ENCODE results near the gene POU6F2. TPM values are rescaled to one million over a fixed set of nuclear protein-coding genes. Genes with fewer than 3 reads are reported as not detected.

Gene POU6F2
- total RNA-seq, 4 donors from 2014 or later = 0.31 to 0.66 TPM; not detected in 2

GRCh38 chr7:39465055-39465929 is 487.6 kb downstream of the POU6F2 start:
- TF ChIP-seq POLR2AphosphoS5 (IDR thresholded peaks at IDR 0.05) = no peak
- TF ChIP-seq CTCF (IDR thresholded peaks at IDR 0.05) = peak; percentile 62 to 78 (median 66)
- Histone ChIP-seq H3K4me1 (peaks cover 0 to 6% (median 0%) of the 10 kb centered on the region in 3 donors), H3K36me3 (no peaks in the 10 kb centered on the region), H3K27me3 (peaks cover 30% of the 10 kb centered on the region), H3K9me3 (no peaks in the 10 kb centered on the region), H3K27ac (no peak overlapping the region), H3K4me3 (no peak overlapping the region)
- no peak for ATAC-seq
- WGBS, 2 donors (ENCODE audit: low coverage in 1 of 2) = 35 to 38% methylated on average over 16 to 17 of the region's 18 CpGs

GRCh38 chr7:39468261-39468660 is 490.6 kb downstream of the POU6F2 start:
- no peak overlapping the region for H3K4me3 ChIP-seq
- WGBS, 2 donors (ENCODE audit: low coverage in 1 of 2) = 43 to 47% methylated on average over 2 of the region's 2 CpGs
- no peak for TF ChIP-seq EP300 (IDR thresholded peaks at IDR 0.05)
- no peak for TF ChIP-seq POLR2AphosphoS5 (IDR thresholded peaks at IDR 0.05)
- no peak for TF ChIP-seq CTCF (IDR thresholded peaks at IDR 0.05)
- no peak for TF ChIP-seq POLR2A (IDR thresholded peaks at IDR 0.05)
- no peak for ATAC-seq
- peaks cover 0 to 6% (median 0%) of the 10 kb centered on the region in 3 donors for H3K4me1 ChIP-seq
- no peak overlapping the region for H3K27ac ChIP-seq
- no peaks in the 10 kb centered on the region for H3K36me3 ChIP-seq
- no peaks in the 10 kb centered on the region for H3K9me3 ChIP-seq
- peaks cover 26% of the 10 kb centered on the region for H3K27me3 ChIP-seq

- H3K4me1 ChIP-seq = peaks cover 0 to 6% (median 0%) of the 10 kb centered on the region in 3 donors
- TF ChIP-seq POLR2AphosphoS5 (IDR thresholded peaks at IDR 0.05) (no peak), POLR2A (IDR thresholded peaks at IDR 0.05) (no peak), CTCF (IDR thresholded peaks at IDR 0.05) (no peak), EP300 (IDR thresholded peaks at IDR 0.05) (no peak)
- no peaks in the 10 kb centered on the region for H3K9me3 ChIP-seq
- WGBS, 2 donors (ENCODE audit: low coverage in 1 of 2) = 43 to 63% methylated on average over 3 to 7 of the region's 7 CpGs
- no peak overlapping the region for H3K27ac ChIP-seq
- no peaks in the 10 kb centered on the region for H3K36me3 ChIP-seq
- no peak for ATAC-seq
- H3K4me3 ChIP-seq = no peak overlapping the region
- peaks cover 26% of the 10 kb centered on the region for H3K27me3 ChIP-seq
Observed at GRCh38 chr7:39468808-39469374, 491.2 kb downstream of the POU6F2 start.

- no peaks in the 10 kb centered on the region for H3K4me1 ChIP-seq
- no peaks in the 10 kb centered on the region for H3K9me3 ChIP-seq
- H3K27me3 ChIP-seq = no peaks in the 10 kb centered on the region
- no peak for ATAC-seq
- TF ChIP-seq POLR2A (IDR thresholded peaks at IDR 0.05) (no peak), EP300 (IDR thresholded peaks at IDR 0.05) (no peak), CTCF (IDR thresholded peaks at IDR 0.05) (no peak), POLR2AphosphoS5 (IDR thresholded peaks at IDR 0.05) (no peak)
- no peak overlapping the region for H3K27ac ChIP-seq
- H3K36me3 ChIP-seq = no peaks in the 10 kb centered on the region
- H3K4me3 ChIP-seq = no peak overlapping the region
Observed at GRCh38 chr7:39480901-39481300, 503.2 kb downstream of the POU6F2 start.
